Measurements from ENCODE around the gene LPIN1. TPM values are rescaled to one million over a fixed set of nuclear protein-coding genes. Genes with fewer than 3 reads are reported as not detected.

LPIN1 gene
- total RNA-seq, 1 experiment from 2014 or later: 4.4 TPM

DNA sequence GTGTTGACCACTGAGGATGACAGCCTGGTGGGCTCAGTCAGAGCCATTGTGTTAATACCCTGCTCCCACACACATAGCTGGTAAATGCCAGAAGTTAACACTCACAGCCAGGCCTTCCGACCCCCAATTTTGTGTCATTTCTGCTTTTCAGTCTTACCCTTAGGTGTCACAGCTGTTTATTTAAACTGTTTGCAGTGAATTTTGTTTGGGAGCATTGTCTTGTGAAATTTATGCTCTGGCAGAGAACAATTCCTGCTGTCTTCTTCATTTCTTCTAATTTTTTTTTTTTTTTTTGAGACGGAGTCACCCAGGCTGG, 8.2 kb downstream of the LPIN1 start:
- Histone ChIP-seq H2BK20ac (ENCODE audit: low read depth, low read length, poor library complexity, severe bottlenecking) (no peak overlapping the region), H3K4ac (ENCODE audit: low read depth, low read length) (no peak overlapping the region), H3K79me2 (ENCODE audit: insufficient read depth, low read length) (peaks cover 2% of the 10 kb centered on the region; the same call in 1 of the 2 replicates), H2AFZ (ENCODE audit: low read length) (no peak overlapping the region), H3K23me2 (ENCODE audit: insufficient read length, low read depth, low read length, poor library complexity, severe bottlenecking) (no peaks in the 10 kb centered on the region), H3K4me2 (ENCODE audit: insufficient read depth, insufficient read length, low read length) (no peak overlapping the region), H4K5ac (ENCODE audit: insufficient read length, low read depth, low read length) (no peak overlapping the region), H3T11ph (ENCODE audit: low read length) (no peak overlapping the region), H2BK5ac (ENCODE audit: insufficient read length, low read length) (no peak overlapping the region), H2BK120ac (ENCODE audit: low read depth, low read length, poor library complexity, severe bottlenecking) (no peak overlapping the region), H2BK15ac (ENCODE audit: low read depth, low read length) (no peak overlapping the region), H3K18ac (ENCODE audit: insufficient read length, low read depth, low read length) (no peak overlapping the region), H3K79me1 (ENCODE audit: insufficient read depth, low read depth, low read length, poor library complexity, severe bottlenecking) (peaks cover 2% of the 10 kb centered on the region), H3K27ac (ENCODE audit: insufficient read length, low read depth, low read length) (no peak overlapping the region), H3K9ac (ENCODE audit: extremely low read depth, insufficient read length, low read length) (no peak overlapping the region), H3K9me3 (ENCODE audit: control insufficient read depth, low read depth, low read length) (no peaks in the 10 kb centered on the region), H3K27me3 (ENCODE audit: insufficient read depth, low read length) (no peaks in the 10 kb centered on the region), H4K91ac (ENCODE audit: insufficient read length, low read depth, low read length) (no peak overlapping the region), H3K23ac (ENCODE audit: insufficient read length, low read depth, low read length) (no peak overlapping the region), H4K20me1 (ENCODE audit: control insufficient read depth, insufficient read depth, insufficient read length) (no peaks in the 10 kb centered on the region), H3K56ac (ENCODE audit: insufficient read length, low read depth, low read length) (no peak overlapping the region), H3K14ac (ENCODE audit: insufficient read depth, low read length) (no peak overlapping the region), H2AK5ac (ENCODE audit: insufficient read length, low read length) (no peak overlapping the region), H2BK12ac (ENCODE audit: insufficient read length, low read depth, low read length) (no peak overlapping the region), H4K8ac (replicated peaks; ENCODE audit: insufficient read length, low read depth, low read length) (no peak overlapping the region), H3K4me1 (ENCODE audit: insufficient read depth, low read length) (peaks cover 4% of the 10 kb centered on the region; the same call in 1 of the 2 replicates)
- Mint-ChIP-seq H3K4me3 (no peak overlapping the region), H3K36me3 (ENCODE audit: insufficient read depth in 1 of 3, low read depth in 3 of 3) (peaks cover 14 to 17% (median 15%) of the 10 kb centered on the region in 3 experiments), H3K27ac (no peak overlapping the region), H3K9me3 (peaks cover 12 to 15% of the 10 kb centered on the region in 2 experiments), H3K27me3 (ENCODE audit: low read depth) (peaks cover 2% of the 10 kb centered on the region), H3K4me1 (peaks cover 33 to 34% of the 10 kb centered on the region in 2 experiments)
- TF ChIP-seq CTCF (conservative IDR thresholded peaks at IDR 0.05): no peak
- no CpG with 5 or more reads among the region's 2 CpGs for WGBS (ENCODE audit: extremely low coverage, insufficient read length, low lambda C conversion rate)
- DNase-seq: no peak

Measured in H9 (cell line).